Astrocyte (in vitro differentiated cells and primary cell): Measurements from ENCODE around the gene COL23A1.

ENCODE experiments used
- EZH2 ChIP-seq: IDR thresholded peaks from 2 replicates; pipeline ENCODE4 v1.6.1; 2012; ENCODE audit warnings: mild to moderate bottlenecking, low read length, inconsistent platforms; ENCODE audit not compliant: insufficient read depth
- TF ChIP-seq, protein P1 (sequence below): IDR thresholded peaks from 2 replicates; pipeline ENCODE4 v1.5.1; 2011; ENCODE audit warnings: low read depth, mild to moderate bottlenecking, inconsistent platforms, low read length, moderate library complexity; ENCODE audit not compliant: insufficient read depth

- TF ChIP-seq, protein P1, sequence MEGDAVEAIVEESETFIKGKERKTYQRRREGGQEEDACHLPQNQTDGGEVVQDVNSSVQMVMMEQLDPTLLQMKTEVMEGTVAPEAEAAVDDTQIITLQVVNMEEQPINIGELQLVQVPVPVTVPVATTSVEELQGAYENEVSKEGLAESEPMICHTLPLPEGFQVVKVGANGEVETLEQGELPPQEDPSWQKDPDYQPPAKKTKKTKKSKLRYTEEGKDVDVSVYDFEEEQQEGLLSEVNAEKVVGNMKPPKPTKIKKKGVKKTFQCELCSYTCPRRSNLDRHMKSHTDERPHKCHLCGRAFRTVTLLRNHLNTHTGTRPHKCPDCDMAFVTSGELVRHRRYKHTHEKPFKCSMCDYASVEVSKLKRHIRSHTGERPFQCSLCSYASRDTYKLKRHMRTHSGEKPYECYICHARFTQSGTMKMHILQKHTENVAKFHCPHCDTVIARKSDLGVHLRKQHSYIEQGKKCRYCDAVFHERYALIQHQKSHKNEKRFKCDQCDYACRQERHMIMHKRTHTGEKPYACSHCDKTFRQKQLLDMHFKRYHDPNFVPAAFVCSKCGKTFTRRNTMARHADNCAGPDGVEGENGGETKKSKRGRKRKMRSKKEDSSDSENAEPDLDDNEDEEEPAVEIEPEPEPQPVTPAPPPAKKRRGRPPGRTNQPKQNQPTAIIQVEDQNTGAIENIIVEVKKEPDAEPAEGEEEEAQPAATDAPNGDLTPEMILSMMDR = peak; percentile 64
- TF ChIP-seq EZH2 = peak; percentile 79
Measured at GRCh38 chr5:178590141-178590923, at the start of gene COL23A1.
